NCI-H1092 treated with DMSO at 0.1 percent for 48 hours (cell line): ENCODE measurements around the gene BCAR1.
"Not testable (repeated sequence)": the region's sequence is repeated elsewhere in the genome, so short reads cannot be mapped to it uniquely, and the experiment has no call there.

Experiments used
- DNase-seq: peaks from one replicate; lab custom pipeline; 2025; lab: John Stamatoyannopoulos, UW

The BCAR1 gene

GRCh38 chr16:75251280-75252048, at the start of gene BCAR1:
Gene BCAR1 (minus strand): TSS chr16:75251624. CDS start chr16:75251482, 142 bp downstream.
- peak; percentile 82 for DNase-seq

- DNase-seq = no peak
Observed at GRCh38 chr16:75298267-75298666, 46.8 kb upstream of the BCAR1 start.

- peak; percentile 70 for DNase-seq
Observed at GRCh38 chr16:75296606-75297005, 45.2 kb upstream of the BCAR1 start.

GRCh38 chr16:75294773-75295459, 43.5 kb upstream of the BCAR1 start:
- no peak for DNase-seq

GRCh38 chr16:75293772-75294171, 42.3 kb upstream of the BCAR1 start:
- no peak for DNase-seq

- no peak for DNase-seq
Observed at GRCh38 chr16:75293173-75293572, 41.7 kb upstream of the BCAR1 start.

GRCh38 chr16:75292691-75293090, 41.3 kb upstream of the BCAR1 start:
- DNase-seq = no peak

- no peak for DNase-seq
Observed at GRCh38 chr16:75289189-75289588, 37.8 kb upstream of the BCAR1 start.

- DNase-seq = no peak
Observed at GRCh38 chr16:75288596-75289120, 37.2 kb upstream of the BCAR1 start.

- DNase-seq = no peak
Observed at GRCh38 chr16:75288181-75288580, 36.8 kb upstream of the BCAR1 start.

- DNase-seq = no peak
Observed at GRCh38 chr16:75287708-75288107, 36.3 kb upstream of the BCAR1 start.

GRCh38 chr16:75286389-75286788, 35.0 kb upstream of the BCAR1 start:
- DNase-seq = no peak

- peak; percentile 32 for DNase-seq
Observed at GRCh38 chr16:75282466-75283281, 31.2 kb upstream of the BCAR1 start.

- DNase-seq = no peak
Observed at GRCh38 chr16:75281826-75282225, 30.4 kb upstream of the BCAR1 start.

- not testable (repeated sequence) for DNase-seq
Observed at GRCh38 chr16:75281009-75281408, 29.6 kb upstream of the BCAR1 start.

GRCh38 chr16:75280331-75280804, 28.9 kb upstream of the BCAR1 start:
- no peak for DNase-seq

GRCh38 chr16:75279305-75279704, 27.9 kb upstream of the BCAR1 start:
- DNase-seq = peak; percentile 52

GRCh38 chr16:75273054-75273925, 21.9 kb upstream of the BCAR1 start:
- DNase-seq = no peak

- not testable (repeated sequence) for DNase-seq
Observed at GRCh38 chr16:75272629-75273028, 21.2 kb upstream of the BCAR1 start.

- DNase-seq = no peak
Observed at GRCh38 chr16:75272097-75272551, 20.7 kb upstream of the BCAR1 start.
